Measurements from ENCODE around the gene PRPF6. TPM values are rescaled to one million over a fixed set of nuclear protein-coding genes. Genes with fewer than 3 reads are reported as not detected.

The PRPF6 gene
- total RNA-seq, 3 donors from 2014 or later, result 95.9 to 101 (median 98.7) TPM

DNA sequence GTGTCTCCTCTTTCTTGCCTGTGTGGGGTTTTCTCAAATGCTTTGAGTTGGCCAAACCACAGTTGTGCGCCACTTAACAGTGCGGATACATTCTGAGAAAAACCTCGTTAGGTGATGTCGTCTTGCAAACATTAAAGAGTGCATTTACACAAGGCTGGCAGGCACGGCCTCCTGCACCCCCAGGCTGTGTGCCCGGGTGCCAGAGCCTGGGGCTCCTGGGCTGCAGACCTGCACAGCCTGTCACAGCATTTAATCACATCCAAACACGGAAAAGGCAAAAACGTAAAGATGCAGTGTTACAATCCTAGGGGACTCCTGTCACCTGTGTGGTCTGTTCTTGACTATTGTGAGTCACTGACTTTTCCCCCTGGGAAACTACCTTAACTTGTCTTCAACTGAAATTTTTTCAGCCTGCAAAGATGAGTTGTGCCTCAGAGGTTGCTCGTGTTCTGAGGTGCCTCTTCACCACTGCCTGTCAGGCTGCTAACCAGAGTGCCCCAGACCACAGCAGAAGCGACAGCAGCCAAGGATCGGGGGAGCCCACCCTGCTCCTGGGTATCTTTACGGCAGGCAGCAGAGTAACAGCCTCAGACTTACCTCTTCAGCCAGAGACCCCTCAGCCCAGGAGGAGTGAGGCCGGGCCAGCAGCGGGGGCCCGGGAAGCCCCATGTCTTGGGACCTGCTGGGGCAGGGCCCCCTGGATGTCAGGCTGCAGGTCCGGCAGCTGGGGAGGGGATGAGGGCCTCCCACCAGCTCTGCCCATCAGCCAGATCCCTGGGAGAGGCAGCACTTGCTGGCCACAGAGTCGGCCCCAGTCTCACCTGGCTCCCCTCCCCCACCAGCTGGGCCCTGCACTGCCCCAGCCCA, 54.4 kb downstream of the PRPF6 start:
- Mint-ChIP-seq H3K9me3 (no peaks in the 10 kb centered on the region), H3K36me3 (ENCODE audit: insufficient read depth) (peaks cover 8% of the 10 kb centered on the region), H3K4me1 (ENCODE audit: low read depth) (peaks cover 53% of the 10 kb centered on the region), H3K4me3 (peak overlapping the region; percentile 53), H3K27me3 (ENCODE audit: low read depth) (no peaks in the 10 kb centered on the region)
- peak; percentile 31 to 44 for ATAC-seq
- DNase-seq, result peak; percentile 34

DNA sequence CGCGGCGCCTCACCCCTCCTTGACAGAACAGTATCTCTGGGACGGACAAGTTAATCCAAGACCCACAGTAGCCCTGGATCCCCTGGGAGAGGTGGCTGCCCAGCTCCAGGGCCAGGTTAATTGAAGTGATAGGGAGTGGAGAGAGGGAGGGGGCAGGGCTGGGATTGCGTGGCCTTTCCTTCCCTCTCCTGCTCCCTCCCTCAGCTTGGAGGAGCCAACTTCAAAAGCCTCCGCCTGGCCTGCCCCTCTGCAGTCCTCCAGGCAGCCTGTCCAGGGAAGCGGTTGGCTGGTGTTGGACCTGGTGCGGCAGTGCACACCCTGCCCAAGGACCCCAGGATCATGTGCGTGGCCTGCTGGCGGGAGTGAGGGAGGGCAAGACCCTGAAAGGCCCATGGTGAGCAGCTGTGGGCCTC, 55.0 kb downstream of the PRPF6 start, which contains the start of gene C20orf204:
Gene C20orf204, plus strand, starts transcription at position 250 of the 413 bp plus-strand sequence. Its CDS starts 142 bp downstream, at position 392.
- DNase-seq (no peak), ATAC-seq (no peak)
- Mint-ChIP-seq H3K4me1 (ENCODE audit: low read depth) (peaks cover 60% of the 10 kb centered on the region), H3K36me3 (ENCODE audit: insufficient read depth) (peaks cover 2% of the 10 kb centered on the region), H3K9me3 (no peaks in the 10 kb centered on the region), H3K4me3 (peak within 1 kb of the TSS; percentile 53), H3K27me3 (ENCODE audit: low read depth) (no peaks in the 10 kb centered on the region)

DNA sequence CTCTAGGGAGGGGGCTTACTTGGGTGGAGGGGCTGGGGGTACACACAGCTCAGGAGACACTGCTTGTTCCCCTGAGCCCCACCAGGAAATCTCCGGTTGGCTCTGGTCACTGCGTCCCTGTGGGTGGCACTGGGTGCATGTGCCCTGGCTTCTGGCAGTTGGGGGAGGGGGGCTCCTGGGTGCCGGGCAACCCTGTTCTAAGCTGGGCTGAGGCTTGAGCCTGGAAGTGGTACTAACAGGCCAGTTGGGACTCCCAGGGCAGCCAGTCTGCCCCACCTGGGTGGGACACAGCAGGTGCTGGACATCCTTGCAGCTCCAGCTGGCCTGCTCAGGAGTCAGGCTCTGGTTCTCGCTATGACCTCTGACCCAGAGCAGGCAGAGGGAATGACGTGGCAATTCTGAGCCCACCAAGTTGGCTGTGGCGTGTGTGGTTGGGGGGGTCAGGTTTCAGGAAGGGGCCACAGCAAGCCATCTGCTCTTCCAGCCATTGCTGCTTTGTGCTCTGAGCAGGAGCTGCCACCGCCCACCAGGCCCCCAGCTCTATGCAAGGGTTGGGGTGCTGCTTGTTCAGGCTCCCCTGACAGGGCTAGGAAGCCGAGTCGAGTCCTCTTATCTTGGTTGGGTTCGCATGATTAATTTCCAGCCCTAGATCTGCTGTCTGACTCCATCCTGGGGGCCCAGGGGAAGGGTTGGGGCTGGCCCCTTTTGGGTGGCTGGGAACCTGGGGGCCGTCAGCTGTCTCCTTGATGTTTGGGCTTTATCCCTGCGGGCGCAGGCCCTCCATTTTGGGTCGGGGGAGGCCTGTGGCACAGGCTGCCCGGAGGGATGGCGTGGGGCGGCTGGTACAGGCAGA, 55.6 kb downstream of the PRPF6 start:
- ATAC-seq (no peak), DNase-seq (no peak)
- no peak overlapping the region for H3K4me3 Mint-ChIP-seq
- no peaks in the 10 kb centered on the region for H3K9me3 Mint-ChIP-seq
- peaks cover 65% of the 10 kb centered on the region for H3K4me1 Mint-ChIP-seq (ENCODE audit: low read depth)
- H3K27me3 Mint-ChIP-seq (ENCODE audit: low read depth), result no peaks in the 10 kb centered on the region
- H3K36me3 Mint-ChIP-seq (ENCODE audit: insufficient read depth), result peaks cover 2% of the 10 kb centered on the region

DNA sequence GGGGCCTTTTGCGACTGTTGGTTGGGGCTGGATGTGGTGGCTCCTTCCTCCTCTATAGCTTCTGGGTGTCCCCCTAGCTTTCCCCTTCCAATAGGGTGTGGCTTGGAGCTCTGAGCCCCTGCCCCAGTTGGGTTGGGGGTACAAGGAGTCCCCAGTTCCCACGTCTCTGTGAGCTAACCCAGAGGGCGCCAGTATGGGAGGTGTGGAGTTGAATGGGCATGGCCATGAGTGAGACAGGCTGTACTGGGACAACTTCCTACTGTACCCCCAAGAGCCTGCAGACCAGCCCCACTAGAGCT, 56.2 kb downstream of the PRPF6 start:
- Mint-ChIP-seq H3K4me3 (peak overlapping the region; percentile 56), H3K36me3 (ENCODE audit: insufficient read depth) (peaks cover 2% of the 10 kb centered on the region), H3K4me1 (ENCODE audit: low read depth) (peaks cover 66% of the 10 kb centered on the region), H3K9me3 (no peaks in the 10 kb centered on the region), H3K27me3 (ENCODE audit: low read depth) (no peaks in the 10 kb centered on the region)
- DNase-seq (no peak), ATAC-seq (no peak)

DNA sequence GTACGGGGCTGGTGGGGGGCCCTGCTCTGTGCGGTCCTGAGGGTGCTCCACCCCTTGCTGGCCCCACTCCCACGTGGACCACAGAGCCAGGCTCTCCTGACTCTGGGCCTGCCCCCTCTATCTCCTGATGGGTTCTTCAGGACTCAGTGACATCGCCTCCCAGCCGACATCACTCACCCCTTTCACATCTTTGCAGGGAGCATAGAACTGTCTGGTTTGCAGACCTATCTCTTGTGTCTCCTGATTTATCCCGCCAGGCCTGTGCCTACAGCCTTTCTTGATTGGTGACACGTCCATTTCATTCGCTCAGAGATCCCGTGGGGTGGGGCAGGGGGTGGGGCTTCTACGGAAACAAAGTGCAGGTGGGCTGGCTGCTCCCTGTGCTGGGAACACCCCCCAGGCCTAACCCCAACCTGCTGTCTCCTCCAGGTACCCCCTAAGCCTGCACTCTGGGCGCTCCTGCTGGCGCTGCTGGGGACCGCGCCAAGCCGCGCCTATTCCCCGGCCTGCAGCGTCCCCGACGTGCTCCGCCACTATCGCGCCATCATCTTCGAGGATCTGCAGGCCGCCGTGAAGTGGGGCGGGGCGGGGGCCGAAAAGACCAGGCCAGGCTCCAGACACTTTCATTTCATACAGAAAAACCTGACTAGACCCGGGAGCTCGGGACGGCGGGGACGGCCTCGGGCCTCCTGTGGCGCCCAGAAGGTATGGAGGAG, 56.7 kb downstream of the PRPF6 start:
- peaks cover 2% of the 10 kb centered on the region for H3K36me3 Mint-ChIP-seq (ENCODE audit: insufficient read depth)
- H3K4me1 Mint-ChIP-seq (ENCODE audit: low read depth), result peaks cover 64% of the 10 kb centered on the region
- peak overlapping the region; percentile 59 for H3K4me3 Mint-ChIP-seq
- ATAC-seq (no peak), DNase-seq (no peak)
- no peaks in the 10 kb centered on the region for H3K27me3 Mint-ChIP-seq (ENCODE audit: low read depth)
- no peaks in the 10 kb centered on the region for H3K9me3 Mint-ChIP-seq

DNA sequence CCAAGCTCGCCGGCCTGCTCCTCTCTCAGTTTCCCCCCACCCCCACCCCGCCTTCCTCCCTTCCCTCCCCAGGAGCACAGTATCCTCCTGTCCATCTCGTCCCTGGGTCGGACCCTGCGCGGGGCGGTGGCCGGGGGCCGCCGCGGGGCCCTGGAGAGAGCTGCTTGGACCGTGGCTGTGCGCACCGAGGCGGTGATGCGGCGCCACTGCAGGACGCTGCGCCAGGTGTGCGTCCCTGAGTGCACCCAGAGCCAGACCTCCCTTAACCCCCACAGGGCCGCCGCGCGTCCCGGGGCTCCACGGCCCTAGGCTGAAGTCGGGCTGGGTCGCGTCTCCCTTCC, 57.3 kb downstream of the PRPF6 start:
- Mint-ChIP-seq H3K4me1 (ENCODE audit: low read depth) (peaks cover 64% of the 10 kb centered on the region), H3K9me3 (no peaks in the 10 kb centered on the region), H3K27me3 (ENCODE audit: low read depth) (no peaks in the 10 kb centered on the region), H3K4me3 (peak overlapping the region; percentile 59), H3K36me3 (ENCODE audit: insufficient read depth) (peaks cover 2% of the 10 kb centered on the region)
- DNase-seq (no peak), ATAC-seq (peak; percentile 7 to 8)

DNA sequence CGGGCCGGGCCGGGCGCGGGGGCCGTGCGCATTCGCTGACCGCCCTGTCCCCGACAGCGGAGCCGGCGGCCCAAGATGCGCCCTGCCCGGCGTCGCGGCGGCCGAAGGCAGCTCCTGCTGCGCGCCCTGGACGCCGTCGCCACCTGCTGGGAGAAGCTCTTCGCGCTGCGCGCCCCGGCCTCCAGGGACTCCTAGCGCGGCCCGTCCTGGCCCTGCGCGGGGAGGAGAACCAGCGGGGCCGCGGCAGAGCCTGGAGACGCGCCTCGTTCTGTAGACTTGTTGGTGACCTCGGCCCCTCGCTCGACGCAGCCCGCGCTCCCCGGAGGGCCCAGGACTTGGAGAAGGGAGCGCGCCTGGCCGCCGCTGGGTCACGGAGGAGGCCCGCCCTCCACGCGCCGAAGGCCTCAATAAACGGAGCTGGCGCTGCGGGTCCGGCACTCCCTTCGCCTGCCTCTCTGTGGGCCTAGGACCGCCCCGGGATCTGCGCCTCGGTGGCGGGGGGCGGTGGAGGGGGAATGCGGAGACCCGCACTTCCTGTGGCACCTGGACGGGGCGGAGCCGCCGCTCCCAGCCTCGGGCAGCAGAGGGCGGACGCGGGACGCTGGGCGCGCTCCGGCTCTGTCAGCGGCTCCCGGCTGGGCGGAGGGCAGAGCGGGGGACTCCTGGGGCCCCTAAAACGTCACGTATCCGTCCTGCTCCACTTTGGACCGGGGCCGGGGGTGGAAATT, 57.8 kb downstream of the PRPF6 start:
- DNase-seq (peak; percentile 73), ATAC-seq (peak; percentile 75 to 79)
- no peaks in the 10 kb centered on the region for H3K9me3 Mint-ChIP-seq
- H3K27me3 Mint-ChIP-seq (ENCODE audit: low read depth), result no peaks in the 10 kb centered on the region
- peaks cover 2% of the 10 kb centered on the region for H3K36me3 Mint-ChIP-seq (ENCODE audit: insufficient read depth)
- peak overlapping the region; percentile 71 for H3K4me3 Mint-ChIP-seq
- peaks cover 61% of the 10 kb centered on the region for H3K4me1 Mint-ChIP-seq (ENCODE audit: low read depth)

DNA sequence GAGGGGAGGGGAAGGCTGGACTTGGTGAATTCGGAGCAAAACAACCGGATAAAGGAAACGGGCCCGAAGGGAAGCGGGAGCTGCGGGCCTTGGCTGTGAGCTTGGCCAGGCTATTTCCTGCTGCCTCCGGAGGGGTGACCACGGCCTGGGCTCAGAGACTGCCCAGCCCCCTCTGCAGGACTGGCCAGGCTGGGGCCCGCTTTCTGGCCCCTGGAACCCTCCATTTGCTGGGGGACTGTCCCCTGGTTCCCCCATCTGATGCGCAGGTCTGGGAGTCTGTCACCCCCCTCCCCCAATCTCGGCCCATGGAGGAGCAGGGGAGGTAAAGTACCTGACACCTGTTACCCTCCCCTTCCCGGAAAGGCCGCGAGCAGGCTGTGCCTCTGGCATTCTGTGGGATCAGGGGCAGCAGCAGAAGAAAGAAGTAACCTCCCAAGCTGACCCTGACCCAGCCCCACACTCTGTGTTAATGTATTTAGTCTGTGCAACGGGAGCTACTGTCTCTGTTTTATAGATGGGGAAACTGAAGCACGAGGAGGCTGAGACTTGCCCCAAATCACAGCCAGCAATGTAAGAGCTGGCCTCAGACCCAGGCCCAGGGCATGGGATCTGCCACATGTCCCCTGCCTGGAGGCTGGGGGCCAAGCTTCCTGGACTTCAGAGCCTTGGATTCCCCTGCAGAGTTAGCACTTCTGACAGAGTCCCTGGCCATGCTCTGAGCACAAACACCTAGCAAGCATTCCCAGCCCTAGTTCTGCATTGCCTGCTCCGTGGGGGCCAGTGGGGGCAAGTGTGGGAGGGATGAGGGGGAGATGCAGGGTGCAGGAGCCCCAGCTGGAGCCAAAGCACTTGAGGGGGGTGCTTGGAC, 58.6 kb downstream of the PRPF6 start:
- DNase-seq (no peak), ATAC-seq (no peak)
- peaks cover 56% of the 10 kb centered on the region for H3K4me1 Mint-ChIP-seq (ENCODE audit: low read depth)
- H3K36me3 Mint-ChIP-seq (ENCODE audit: insufficient read depth), result peaks cover under 1% of the 10 kb centered on the region
- H3K4me3 Mint-ChIP-seq, result peak overlapping the region; percentile 71
- no peaks in the 10 kb centered on the region for H3K9me3 Mint-ChIP-seq
- no peaks in the 10 kb centered on the region for H3K27me3 Mint-ChIP-seq (ENCODE audit: low read depth)

DNA sequence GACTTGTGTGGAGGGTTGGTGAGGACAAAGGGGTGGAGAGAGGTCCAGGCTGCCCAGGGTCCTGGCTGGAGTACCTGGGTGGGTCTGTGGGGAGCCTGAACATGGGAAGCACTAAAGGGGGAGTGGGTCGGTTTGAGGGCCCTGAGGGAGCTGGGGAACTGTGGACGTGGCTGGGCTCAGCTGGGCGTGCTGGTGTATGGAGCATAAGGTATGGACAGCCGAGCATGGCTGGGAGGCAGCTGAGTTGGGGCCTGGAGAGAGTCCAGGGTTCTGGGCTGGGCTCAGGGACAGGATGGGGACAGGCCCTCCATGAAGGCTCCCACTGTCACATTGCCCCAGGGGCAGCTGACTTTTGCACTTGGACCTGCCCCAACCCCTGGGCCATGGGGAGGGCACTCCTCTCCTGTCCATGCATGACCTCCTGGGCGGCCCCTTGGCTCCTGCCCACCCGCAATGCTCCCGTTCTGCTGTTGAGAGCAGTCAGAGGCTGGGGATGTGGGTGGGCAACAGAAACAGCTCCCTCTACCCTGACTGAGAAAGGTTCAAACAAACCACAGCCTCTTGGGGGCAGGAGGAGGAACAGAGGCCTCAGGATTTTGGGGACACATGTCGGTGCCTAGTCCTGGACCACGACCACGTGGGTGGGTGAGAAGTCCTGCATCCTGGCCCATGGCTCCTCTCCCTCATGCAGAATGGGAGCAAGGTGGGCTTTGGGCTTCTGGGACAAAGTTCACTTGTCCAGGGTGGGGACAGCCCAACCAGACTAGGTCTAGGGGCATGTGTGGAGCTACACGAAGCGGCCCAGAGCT, 59.5 kb downstream of the PRPF6 start:
- DNase-seq, result no peak
- H3K9me3 Mint-ChIP-seq, result no peaks in the 10 kb centered on the region
- peak overlapping the region; percentile 53 for H3K4me3 Mint-ChIP-seq
- H3K36me3 Mint-ChIP-seq (ENCODE audit: insufficient read depth), result no peaks in the 10 kb centered on the region
- ATAC-seq, result no peak
- peaks cover 48% of the 10 kb centered on the region for H3K4me1 Mint-ChIP-seq (ENCODE audit: low read depth)
- H3K27me3 Mint-ChIP-seq (ENCODE audit: low read depth), result no peaks in the 10 kb centered on the region

DNA sequence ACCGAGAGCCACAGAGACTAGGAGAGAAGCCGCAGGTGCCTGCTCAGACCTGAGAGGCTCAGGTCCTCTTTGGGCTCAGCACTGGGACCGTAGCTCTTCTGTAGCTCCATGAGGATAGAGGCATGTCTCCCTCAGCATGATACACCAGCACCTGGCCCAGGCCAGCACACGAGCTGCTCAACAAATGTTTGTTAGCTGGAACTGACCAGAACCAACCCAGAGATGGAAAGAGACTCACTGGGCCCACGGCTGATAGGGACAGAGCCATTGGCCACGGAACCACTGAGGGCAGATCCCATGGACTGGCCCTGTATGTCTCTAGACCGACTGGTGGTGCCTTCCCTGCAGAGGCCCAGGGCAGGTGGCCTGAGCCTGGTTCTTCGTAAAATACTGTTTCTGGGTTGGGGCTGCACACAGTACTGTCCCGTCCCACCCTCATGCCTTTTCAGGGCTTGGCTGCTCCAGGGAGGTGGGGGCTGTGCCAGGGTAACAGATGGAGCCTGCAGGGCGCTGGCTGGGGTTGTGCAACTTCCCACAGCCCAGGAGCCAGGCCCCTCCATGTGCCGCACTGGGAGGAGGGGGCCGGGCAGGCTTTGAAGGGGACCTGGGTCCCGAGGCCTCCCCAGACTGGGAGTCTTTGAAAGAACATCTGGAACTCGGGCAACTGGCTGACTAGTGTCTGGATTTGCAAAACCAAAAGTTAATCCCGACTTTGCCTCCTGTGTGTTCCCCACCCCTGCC, 60.3 kb downstream of the PRPF6 start:
- Mint-ChIP-seq H3K4me3 (peak overlapping the region; percentile 77), H3K36me3 (ENCODE audit: insufficient read depth) (no peaks in the 10 kb centered on the region), H3K9me3 (no peaks in the 10 kb centered on the region), H3K4me1 (ENCODE audit: low read depth) (peaks cover 51% of the 10 kb centered on the region), H3K27me3 (ENCODE audit: low read depth) (peaks cover 4% of the 10 kb centered on the region)
- DNase-seq (no peak), ATAC-seq (no peak)

DNA sequence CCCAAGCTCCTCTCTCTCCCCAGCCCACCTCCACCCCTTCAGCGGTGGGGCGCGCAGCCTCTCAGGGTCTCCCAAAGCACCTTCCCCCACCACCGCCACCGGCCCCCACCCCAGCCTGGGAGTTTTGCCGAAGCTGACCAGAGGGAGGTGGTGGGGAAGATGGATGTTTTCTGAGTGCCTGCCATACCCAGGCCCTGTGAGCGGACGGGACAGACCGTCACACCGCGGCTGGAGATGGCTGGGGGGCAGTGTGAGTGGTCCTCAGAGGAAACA, 60.8 kb downstream of the PRPF6 start:
- DNase-seq, result no peak
- peak overlapping the region; percentile 77 for H3K4me3 Mint-ChIP-seq
- no peak for ATAC-seq
- H3K9me3 Mint-ChIP-seq, result no peaks in the 10 kb centered on the region
- H3K4me1 Mint-ChIP-seq (ENCODE audit: low read depth), result peaks cover 48% of the 10 kb centered on the region
- H3K27me3 Mint-ChIP-seq (ENCODE audit: low read depth), result peaks cover 9% of the 10 kb centered on the region
- no peaks in the 10 kb centered on the region for H3K36me3 Mint-ChIP-seq (ENCODE audit: insufficient read depth)

DNA sequence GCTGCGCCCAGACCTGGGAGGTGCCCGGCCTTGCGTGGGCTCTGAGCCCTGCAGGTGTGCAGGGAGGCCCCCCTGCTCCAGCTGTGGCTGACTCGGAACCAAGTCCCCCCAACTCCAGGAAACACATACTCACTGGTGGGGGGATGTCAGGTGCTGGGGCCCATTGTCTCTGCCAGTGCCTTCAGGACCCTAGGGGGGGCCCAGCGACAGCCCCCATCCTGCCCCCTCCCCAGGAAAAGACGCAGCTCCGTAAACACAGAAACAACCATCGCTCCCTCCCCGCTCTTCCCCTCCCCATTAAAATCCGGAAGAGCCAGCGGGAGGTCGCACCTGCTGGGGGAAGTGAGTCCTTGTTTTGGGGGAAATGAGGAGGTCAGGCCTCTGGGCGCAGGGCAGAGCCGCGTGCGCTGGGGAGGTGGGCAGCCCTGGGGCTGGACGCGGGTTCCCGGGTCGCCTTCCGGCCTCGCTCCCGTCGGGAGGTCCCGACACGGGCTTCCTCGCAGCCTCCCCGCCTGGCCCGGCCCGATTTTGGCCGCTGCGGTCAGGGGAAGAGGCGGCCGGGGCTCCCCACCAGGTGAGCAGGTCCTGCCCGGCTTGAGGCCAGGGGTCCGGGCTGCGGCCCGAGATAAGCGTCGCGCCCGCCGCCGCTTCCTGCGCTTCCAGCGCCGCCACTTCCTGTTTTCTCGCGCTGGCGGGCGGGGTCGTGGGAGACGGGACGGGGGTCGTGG, 61.3 kb downstream of the PRPF6 start:
- H3K27me3 Mint-ChIP-seq (ENCODE audit: low read depth), result peaks cover 14% of the 10 kb centered on the region
- peaks cover 43% of the 10 kb centered on the region for H3K4me1 Mint-ChIP-seq (ENCODE audit: low read depth)
- no peak for ATAC-seq
- peak overlapping the region; percentile 77 for H3K4me3 Mint-ChIP-seq
- no peak for DNase-seq
- no peaks in the 10 kb centered on the region for H3K36me3 Mint-ChIP-seq (ENCODE audit: insufficient read depth)
- no peaks in the 10 kb centered on the region for H3K9me3 Mint-ChIP-seq
